ENCODE results near the gene GP1BB.

GP1BB gene

DNA sequence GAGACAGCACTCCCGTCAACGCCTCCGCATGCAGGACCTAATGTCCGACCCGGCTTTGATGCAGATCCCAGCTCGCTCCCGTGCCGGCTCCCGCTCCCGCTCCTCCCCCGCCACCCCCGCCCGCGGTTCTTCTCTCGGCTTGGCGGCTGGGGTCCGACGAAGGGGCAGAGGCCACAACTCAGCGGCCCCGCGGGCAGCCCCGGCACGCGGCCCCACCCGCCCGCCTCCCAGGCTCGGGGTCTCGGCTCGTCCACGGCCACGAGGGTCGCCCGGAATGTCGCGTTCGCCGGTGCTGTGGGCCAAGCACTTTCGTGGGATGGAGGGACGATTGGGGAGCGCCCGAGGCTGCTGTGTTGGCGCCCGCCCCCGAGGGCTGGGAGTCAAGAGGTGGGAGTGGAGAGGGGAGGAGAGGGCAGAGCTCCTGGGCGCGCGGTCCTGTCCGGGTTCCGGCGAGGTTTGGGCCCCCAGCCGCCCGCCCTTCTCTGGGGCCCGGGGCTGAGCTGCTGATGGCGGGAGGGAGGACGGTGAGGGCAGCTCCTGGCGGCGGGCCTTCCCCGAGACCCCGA is 31.9 kb downstream of the GP1BB start:
- H3F3A ChIP-seq (ENCODE audit: low read depth), result no peaks in the 10 kb centered on the region
- H3K4me1 ChIP-seq (ENCODE audit: insufficient read depth, low read length, poor library complexity, severe bottlenecking), result no peaks in the 10 kb centered on the region
- H2AFZ ChIP-seq (ENCODE audit: low read length), result no peak overlapping the region
- H3K79me2 ChIP-seq (ENCODE audit: insufficient read depth, low read length), result no peaks in the 10 kb centered on the region
- H3K36me3 ChIP-seq (ENCODE audit: insufficient read depth, low read length), result no peaks in the 10 kb centered on the region
- TF ChIP-seq, protein P1, sequence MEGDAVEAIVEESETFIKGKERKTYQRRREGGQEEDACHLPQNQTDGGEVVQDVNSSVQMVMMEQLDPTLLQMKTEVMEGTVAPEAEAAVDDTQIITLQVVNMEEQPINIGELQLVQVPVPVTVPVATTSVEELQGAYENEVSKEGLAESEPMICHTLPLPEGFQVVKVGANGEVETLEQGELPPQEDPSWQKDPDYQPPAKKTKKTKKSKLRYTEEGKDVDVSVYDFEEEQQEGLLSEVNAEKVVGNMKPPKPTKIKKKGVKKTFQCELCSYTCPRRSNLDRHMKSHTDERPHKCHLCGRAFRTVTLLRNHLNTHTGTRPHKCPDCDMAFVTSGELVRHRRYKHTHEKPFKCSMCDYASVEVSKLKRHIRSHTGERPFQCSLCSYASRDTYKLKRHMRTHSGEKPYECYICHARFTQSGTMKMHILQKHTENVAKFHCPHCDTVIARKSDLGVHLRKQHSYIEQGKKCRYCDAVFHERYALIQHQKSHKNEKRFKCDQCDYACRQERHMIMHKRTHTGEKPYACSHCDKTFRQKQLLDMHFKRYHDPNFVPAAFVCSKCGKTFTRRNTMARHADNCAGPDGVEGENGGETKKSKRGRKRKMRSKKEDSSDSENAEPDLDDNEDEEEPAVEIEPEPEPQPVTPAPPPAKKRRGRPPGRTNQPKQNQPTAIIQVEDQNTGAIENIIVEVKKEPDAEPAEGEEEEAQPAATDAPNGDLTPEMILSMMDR (conservative IDR thresholded peaks at IDR 0.05; ENCODE audit: low read length), result no peak
- no peak for TF ChIP-seq EZH2phosphoT487 (IDR thresholded peaks at IDR 0.05; ENCODE audit: borderline replicate concordance)
- H3K9me2 ChIP-seq (replicated peaks; ENCODE audit: low read depth, low read length), result no peaks in the 10 kb centered on the region
- H3K9ac ChIP-seq (ENCODE audit: low read depth, low read length, poor library complexity, severe bottlenecking), result no peak overlapping the region
- no peaks in the 10 kb centered on the region for H4K20me1 ChIP-seq (ENCODE audit: insufficient read depth, low read length, poor library complexity, severe bottlenecking)
- no peak overlapping the region for H3K4me2 ChIP-seq (ENCODE audit: low read depth, low read length, poor library complexity, severe bottlenecking)
- no peak overlapping the region for H3K4me3 ChIP-seq (ENCODE audit: low read length, poor library complexity, severe bottlenecking)
- H3K27me3 ChIP-seq (ENCODE audit: insufficient read depth, low read length, poor library complexity, severe bottlenecking), result no peaks in the 10 kb centered on the region
- no peaks in the 10 kb centered on the region for H3K9me3 ChIP-seq (ENCODE audit: insufficient read depth, low read depth, low read length)

DNA sequence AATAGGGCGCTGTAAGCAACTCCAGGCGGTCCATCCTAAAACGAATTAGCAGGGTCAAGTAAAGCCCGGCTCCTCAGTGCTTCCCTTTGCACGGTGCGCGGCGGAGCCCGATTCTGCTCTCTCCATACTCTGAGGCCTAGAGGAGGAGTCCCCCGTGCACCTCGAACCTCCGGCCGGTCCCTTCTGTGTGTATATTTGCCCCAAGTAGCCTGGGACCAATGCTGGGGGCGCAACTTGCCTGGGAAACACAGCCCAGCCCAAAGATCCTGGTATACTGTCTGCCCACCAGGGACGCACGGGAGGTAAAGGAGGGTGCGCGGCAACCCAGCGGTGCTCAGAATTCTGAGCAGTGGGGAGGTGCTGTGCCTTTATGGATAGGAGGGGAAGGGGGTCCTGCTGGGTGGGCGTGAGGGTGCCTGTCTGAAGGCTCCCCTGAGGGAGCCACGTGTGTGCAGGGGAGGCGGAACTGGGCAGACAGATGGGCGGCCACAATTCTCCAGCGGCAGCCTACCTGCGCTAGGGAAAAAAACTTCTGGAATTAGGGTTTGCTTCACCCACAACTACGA is 32.5 kb downstream of the GP1BB start:
- no peak for TF ChIP-seq EZH2phosphoT487 (IDR thresholded peaks at IDR 0.05; ENCODE audit: borderline replicate concordance)
- TF ChIP-seq, protein P1 (conservative IDR thresholded peaks at IDR 0.05; ENCODE audit: low read length), result no peak
- no peaks in the 10 kb centered on the region for H3K27me3 ChIP-seq (ENCODE audit: insufficient read depth, low read length, poor library complexity, severe bottlenecking)
- H2AFZ ChIP-seq (ENCODE audit: low read length), result no peak overlapping the region

DNA sequence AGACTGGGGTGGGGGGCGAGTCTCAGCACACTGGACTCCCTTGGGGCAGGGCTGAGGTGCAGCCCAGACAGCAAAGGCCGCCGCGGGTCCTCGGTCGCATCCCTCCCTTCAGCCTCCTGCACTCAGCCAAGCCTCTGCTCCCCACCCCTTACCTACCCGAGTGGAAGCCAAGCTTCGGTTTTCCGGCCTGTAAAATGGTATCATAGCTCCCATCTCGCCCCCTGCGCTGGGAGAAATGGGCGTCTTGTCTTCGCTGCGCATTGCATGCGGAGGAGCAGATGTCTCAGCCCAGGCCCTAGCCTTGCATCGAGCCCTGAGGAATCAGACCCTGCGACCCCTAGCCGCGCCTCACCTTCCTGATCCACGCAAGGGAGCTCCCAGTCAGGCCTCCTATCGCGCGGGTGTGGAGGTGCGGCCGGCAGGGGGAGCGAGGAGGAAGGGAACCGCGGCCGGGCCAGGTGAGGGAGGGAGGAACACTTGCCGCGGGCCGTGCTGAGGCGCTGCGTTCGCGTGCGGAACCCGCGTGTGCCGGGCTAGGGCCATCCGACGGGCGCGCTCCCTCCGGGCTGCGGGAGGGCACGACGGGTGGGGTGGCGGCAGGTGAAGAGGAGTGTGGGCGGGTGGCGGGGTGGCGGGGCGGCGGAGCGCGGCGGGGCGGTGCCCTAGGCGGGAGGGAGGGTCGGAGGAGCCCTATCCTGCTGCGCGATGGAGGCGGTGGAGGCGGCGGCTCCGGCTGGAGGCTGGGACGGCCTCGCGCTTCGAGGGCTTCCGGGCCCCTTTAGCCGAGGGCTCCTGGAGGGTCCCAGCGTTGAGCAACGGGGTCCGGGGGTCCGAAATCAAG is 33.2 kb downstream of the GP1BB start:
- no peaks in the 10 kb centered on the region for H3K27me3 ChIP-seq (ENCODE audit: insufficient read depth, low read length, poor library complexity, severe bottlenecking)
- H3K4me1 ChIP-seq (ENCODE audit: insufficient read depth, low read length, poor library complexity, severe bottlenecking), result no peaks in the 10 kb centered on the region
- H3K4me3 ChIP-seq (ENCODE audit: low read length, poor library complexity, severe bottlenecking), result no peak overlapping the region
- no peak overlapping the region for H3K4me2 ChIP-seq (ENCODE audit: low read depth, low read length, poor library complexity, severe bottlenecking)
- H4K20me1 ChIP-seq (ENCODE audit: insufficient read depth, low read length, poor library complexity, severe bottlenecking), result no peaks in the 10 kb centered on the region
- no peaks in the 10 kb centered on the region for H3K9me3 ChIP-seq (ENCODE audit: insufficient read depth, low read depth, low read length)
- H2AFZ ChIP-seq (ENCODE audit: low read length), result no peak overlapping the region
- H3K79me2 ChIP-seq (ENCODE audit: insufficient read depth, low read length), result no peaks in the 10 kb centered on the region
- H3F3A ChIP-seq (ENCODE audit: low read depth), result no peaks in the 10 kb centered on the region
- no peaks in the 10 kb centered on the region for H3K36me3 ChIP-seq (ENCODE audit: insufficient read depth, low read length)
- TF ChIP-seq EZH2phosphoT487 (IDR thresholded peaks at IDR 0.05; ENCODE audit: borderline replicate concordance), result no peak
- TF ChIP-seq, protein P1 (conservative IDR thresholded peaks at IDR 0.05; ENCODE audit: low read length), result no peak
- no peak overlapping the region for H3K9ac ChIP-seq (ENCODE audit: low read depth, low read length, poor library complexity, severe bottlenecking)
- H3K9me2 ChIP-seq (replicated peaks; ENCODE audit: low read depth, low read length), result no peaks in the 10 kb centered on the region

More for the DNA sequence above, 32.5 kb downstream of the GP1BB start:
- H4K20me1 ChIP-seq (ENCODE audit: insufficient read depth, low read length, poor library complexity, severe bottlenecking), result no peaks in the 10 kb centered on the region
- H3K4me1 ChIP-seq (ENCODE audit: insufficient read depth, low read length, poor library complexity, severe bottlenecking), result no peaks in the 10 kb centered on the region
- H3K9ac ChIP-seq (ENCODE audit: low read depth, low read length, poor library complexity, severe bottlenecking), result no peak overlapping the region
- H3K36me3 ChIP-seq (ENCODE audit: insufficient read depth, low read length), result no peaks in the 10 kb centered on the region
- no peaks in the 10 kb centered on the region for H3F3A ChIP-seq (ENCODE audit: low read depth)
- no peak overlapping the region for H3K4me3 ChIP-seq (ENCODE audit: low read length, poor library complexity, severe bottlenecking)
- no peak overlapping the region for H3K4me2 ChIP-seq (ENCODE audit: low read depth, low read length, poor library complexity, severe bottlenecking)
- H3K9me3 ChIP-seq (ENCODE audit: insufficient read depth, low read depth, low read length), result no peaks in the 10 kb centered on the region
- H3K9me2 ChIP-seq (replicated peaks; ENCODE audit: low read depth, low read length), result no peaks in the 10 kb centered on the region
- no peaks in the 10 kb centered on the region for H3K79me2 ChIP-seq (ENCODE audit: insufficient read depth, low read length)
